MCF 10A (cell line): ENCODE data around the gene BHLHA9. TPM values are rescaled to one million over a fixed set of nuclear protein-coding genes. Genes with fewer than 3 reads are reported as not detected.

Experiments
- BruUV-seq: library from RNA; stranded (reverse); fragments of 400-500 nt; replicated peaks from 2 replicates; lab custom pipeline; 2021; lab: Mats Ljungman, UMichigan
- CTCF ChIA-PET: fragments of 300-600 bp; sonication (Branson Sonifier 250); formaldehyde crosslinking; extraction: SDS; loops from one replicate; lab custom pipeline; 2021; ENCODE audit warnings: antibody characterized with exemption, inconsistent platforms; lab: Yijun Ruan, JAX
- POLR2A ChIA-PET: fragments of 300-600, 350-650 bp; sonication (Branson Sonifier 250); formaldehyde crosslinking; extraction: SDS; loops from one replicate; lab custom pipeline; 2020; ENCODE audit warnings: antibody characterized with exemption, inconsistent platforms; lab: Yijun Ruan, JAX
- DNase-seq: peaks from one replicate; pipeline ENCODE4 v3.0.0-alpha.2; 2018; ENCODE audit not compliant: unreplicated experiment
- H3K27ac Mint-ChIP-seq: one replicate; pipeline ENCODE4 v1.8.0; 2022; ENCODE audit warnings: mild to moderate bottlenecking, low read depth, mixed read lengths; ENCODE audit not compliant: unreplicated experiment
- H3K27me3 Mint-ChIP-seq: one replicate; pipeline ENCODE4 v1.8.0; 2022; ENCODE audit warnings: mixed read lengths; ENCODE audit not compliant: insufficient read depth, unreplicated experiment
- H3K36me3 Mint-ChIP-seq: one replicate; pipeline ENCODE4 v1.8.0; 2022; ENCODE audit warnings: mild to moderate bottlenecking, moderate library complexity, mixed read lengths; ENCODE audit not compliant: insufficient read depth, unreplicated experiment
- H3K4me1 Mint-ChIP-seq: one replicate; pipeline ENCODE4 v1.8.0; 2022; ENCODE audit warnings: mixed read lengths; ENCODE audit not compliant: insufficient read depth, unreplicated experiment
- H3K4me3 Mint-ChIP-seq: one replicate; pipeline ENCODE4 v1.8.0; 2022; ENCODE audit warnings: mild to moderate bottlenecking, moderate library complexity, mixed read lengths; ENCODE audit not compliant: unreplicated experiment
- H3K9me3 Mint-ChIP-seq: one replicate; pipeline ENCODE4 v1.8.0; 2022; ENCODE audit warnings: mixed read lengths; ENCODE audit not compliant: unreplicated experiment
- intact Hi-C: fragments of 100-400 bp; cut with micrococcal nuclease; formaldehyde crosslinking; loops from 2 replicates; pipeline ENCODE4 v1.14.1; 2022
- total RNA-seq: library from RNA; stranded (reverse); gene quantifications from 2 replicates; pipeline ENCODE4 v1.2.3, GENCODE V29; 2022
- TF ChIP-seq, protein P1 (sequence below): fragments of 200-600 bp; IDR thresholded peaks from one replicate; pipeline ENCODE4 v1.8.0; 2022; ENCODE audit warnings: antibody characterized with exemption, mild to moderate bottlenecking; ENCODE audit not compliant: unreplicated experiment

The BHLHA9 gene
- total RNA-seq, 1 experiment from 2014 or later, result not detected

GRCh38 chr17:1224330-1224729 is 45.9 kb upstream of the BHLHA9 start:
- Mint-ChIP-seq H3K4me3 (no peak overlapping the region), H3K27me3 (peaks cover 15% of the 10 kb centered on the region), H3K9me3 (no peaks in the 10 kb centered on the region), H3K4me1 (no peaks in the 10 kb centered on the region), H3K36me3 (no peaks in the 10 kb centered on the region), H3K27ac (no peak overlapping the region)
- intact Hi-C loops, result no loop called here
- BruUV-seq, result no TSS peak
- POLR2A ChIA-PET, result no interaction called here
- no peak for DNase-seq
- CTCF ChIA-PET, result no interaction called here
- TF ChIP-seq, protein P1, sequence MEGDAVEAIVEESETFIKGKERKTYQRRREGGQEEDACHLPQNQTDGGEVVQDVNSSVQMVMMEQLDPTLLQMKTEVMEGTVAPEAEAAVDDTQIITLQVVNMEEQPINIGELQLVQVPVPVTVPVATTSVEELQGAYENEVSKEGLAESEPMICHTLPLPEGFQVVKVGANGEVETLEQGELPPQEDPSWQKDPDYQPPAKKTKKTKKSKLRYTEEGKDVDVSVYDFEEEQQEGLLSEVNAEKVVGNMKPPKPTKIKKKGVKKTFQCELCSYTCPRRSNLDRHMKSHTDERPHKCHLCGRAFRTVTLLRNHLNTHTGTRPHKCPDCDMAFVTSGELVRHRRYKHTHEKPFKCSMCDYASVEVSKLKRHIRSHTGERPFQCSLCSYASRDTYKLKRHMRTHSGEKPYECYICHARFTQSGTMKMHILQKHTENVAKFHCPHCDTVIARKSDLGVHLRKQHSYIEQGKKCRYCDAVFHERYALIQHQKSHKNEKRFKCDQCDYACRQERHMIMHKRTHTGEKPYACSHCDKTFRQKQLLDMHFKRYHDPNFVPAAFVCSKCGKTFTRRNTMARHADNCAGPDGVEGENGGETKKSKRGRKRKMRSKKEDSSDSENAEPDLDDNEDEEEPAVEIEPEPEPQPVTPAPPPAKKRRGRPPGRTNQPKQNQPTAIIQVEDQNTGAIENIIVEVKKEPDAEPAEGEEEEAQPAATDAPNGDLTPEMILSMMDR, result no peak

DNA sequence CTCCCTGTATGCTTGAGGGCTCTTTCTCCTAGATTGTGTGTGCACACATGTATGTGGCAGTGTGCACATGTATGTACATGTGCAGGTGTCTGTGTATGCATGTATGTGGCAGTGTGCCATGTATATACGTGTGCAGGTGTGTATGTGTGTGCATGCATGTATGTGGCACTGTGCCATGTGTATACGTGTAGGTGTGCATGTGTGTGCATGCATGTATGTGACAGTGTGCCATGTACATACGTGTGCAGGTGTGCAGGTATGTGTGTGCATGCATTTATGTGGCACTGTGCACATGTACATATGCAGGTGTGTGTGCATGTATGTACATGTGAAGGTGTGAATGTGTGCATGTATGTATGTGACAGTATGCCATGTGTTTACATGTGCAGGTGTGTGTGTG is 43.9 kb upstream of the BHLHA9 start:
- no peak for DNase-seq

DNA sequence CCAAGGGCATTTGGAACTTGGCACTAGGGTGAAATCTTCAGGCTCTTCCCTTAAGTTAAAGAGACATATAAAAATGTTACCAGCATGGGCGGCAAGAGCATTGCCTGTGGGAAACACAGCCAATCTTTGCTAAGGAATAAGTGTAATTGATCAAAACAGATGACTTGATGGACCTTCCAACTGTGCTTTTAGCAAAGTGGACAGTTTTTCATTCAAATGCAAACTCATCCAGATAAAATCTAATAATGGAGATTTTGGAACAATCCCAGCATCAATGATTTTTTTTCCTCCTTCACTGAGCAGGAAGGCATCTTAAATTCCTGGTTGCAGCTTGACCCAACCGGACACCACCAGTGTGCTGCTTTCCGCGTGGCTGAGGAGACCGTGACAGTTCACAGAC is 42.9 kb upstream of the BHLHA9 start:
- Mint-ChIP-seq H3K27ac (no peak overlapping the region), H3K27me3 (peaks cover 15% of the 10 kb centered on the region), H3K9me3 (no peaks in the 10 kb centered on the region), H3K36me3 (peaks cover 5% of the 10 kb centered on the region), H3K4me1 (peaks cover 7% of the 10 kb centered on the region), H3K4me3 (no peak overlapping the region)
- TF ChIP-seq, protein P1, result no peak
- no peak for DNase-seq
- ChIA-PET POLR2A (interaction anchor here (0.6 kb wide), 1 partner anchor 320 kb away, joined by 3 read pairs; no protein-coding TSS in a partner anchor), CTCF (interaction anchor here (0.6 kb wide), 1 partner anchor 40 kb away, joined by 4 read pairs; no protein-coding TSS in a partner anchor)
- no TSS peak for BruUV-seq
- intact Hi-C loops, result no loop called here

More for the DNA sequence above, 43.9 kb upstream of the BHLHA9 start:
- Mint-ChIP-seq H3K36me3 (no peaks in the 10 kb centered on the region), H3K4me1 (peaks cover under 1% of the 10 kb centered on the region), H3K27ac (no peak overlapping the region), H3K4me3 (no peak overlapping the region), H3K9me3 (no peaks in the 10 kb centered on the region), H3K27me3 (peaks cover 15% of the 10 kb centered on the region)
- intact Hi-C loops, result no loop called here
- POLR2A ChIA-PET, result no interaction called here
- BruUV-seq, result no TSS peak
- CTCF ChIA-PET, result no interaction called here
- TF ChIP-seq, protein P1, result no peak

DNA sequence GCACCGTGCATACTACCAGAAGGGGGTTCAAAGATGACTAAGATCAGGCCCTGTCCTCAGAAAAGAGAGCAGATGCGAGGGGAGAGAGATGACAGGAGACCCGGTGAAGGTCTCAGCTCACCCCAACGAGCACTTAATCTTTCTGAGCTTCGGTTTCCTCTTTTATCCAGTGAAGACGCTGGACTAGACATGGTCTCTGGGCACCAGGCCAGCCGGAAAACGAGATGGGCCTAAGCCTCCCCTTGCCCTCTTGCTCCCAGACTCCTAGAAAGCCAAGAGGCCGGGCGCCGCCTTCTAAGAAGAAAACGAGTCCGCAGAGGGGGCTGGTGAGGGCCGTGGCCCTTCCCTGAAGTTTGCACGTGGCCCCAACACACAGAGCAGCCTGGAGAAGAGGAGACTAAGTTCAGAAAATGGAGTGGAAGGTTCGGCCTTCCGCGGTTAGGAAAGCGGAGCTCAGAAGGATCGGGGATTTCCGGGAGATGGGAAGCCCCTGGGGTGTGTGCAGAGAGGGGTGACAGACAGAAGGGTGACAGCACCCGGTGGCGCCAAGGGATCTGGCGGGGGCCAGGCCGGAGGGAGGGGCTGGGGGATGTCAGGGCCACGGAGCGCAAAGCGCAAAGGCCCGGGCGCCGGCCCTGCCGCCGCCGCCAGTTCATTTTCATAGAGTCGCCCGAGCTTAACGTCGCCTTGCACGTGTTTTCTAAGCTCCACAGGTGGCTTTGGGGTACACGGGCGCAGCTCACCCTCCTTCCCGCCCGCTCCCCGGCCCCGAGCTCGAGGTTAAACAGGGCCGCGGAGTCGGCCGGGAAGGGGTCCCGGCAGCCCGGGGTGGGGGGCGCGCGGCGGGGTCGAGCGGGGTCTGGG is 42.1 kb upstream of the BHLHA9 start:
- Mint-ChIP-seq H3K27me3 (peaks cover 15% of the 10 kb centered on the region), H3K36me3 (peaks cover 12% of the 10 kb centered on the region), H3K4me1 (peaks cover 13% of the 10 kb centered on the region), H3K4me3 (no peak overlapping the region), H3K9me3 (no peaks in the 10 kb centered on the region), H3K27ac (no peak overlapping the region)
- TF ChIP-seq, protein P1, result no peak
- DNase-seq, result no peak
- CTCF ChIA-PET, result interaction anchor here (0.6 kb wide), 2 partner anchors 12 to 326 kb away, joined by 3 to 5 read pairs; no protein-coding TSS in a partner anchor
- no TSS peak for BruUV-seq
- POLR2A ChIA-PET, result interaction anchor here (0.6 kb wide), 1 partner anchor 319 kb away, joined by 3 read pairs; no protein-coding TSS in a partner anchor
- intact Hi-C loops, result no loop called here
